K562 (cell line): ENCODE results near the gene NPAS3. TPM values are rescaled to one million over a fixed set of nuclear protein-coding genes. Genes with fewer than 3 reads are reported as not detected.

Source experiments
- ATAC-seq: fragments of 200-7000 bp; cut with Tn5 transposase; 3 replicates; pipeline ENCODE4 v1.9.1; 2020; ENCODE audit warnings: moderate library complexity
- BruUV-seq: library from RNA; stranded (reverse); fragments of 400-500 nt; replicated peaks from 2 replicates; lab custom pipeline; 2021; lab: Mats Ljungman, UMichigan
- CTCF ChIA-PET: fragments of 300-600 bp; formaldehyde crosslinking; extraction: SDS; loops from one replicate; lab custom pipeline; 2021; ENCODE audit warnings: low intra/inter-chr PET ratio; lab: Yijun Ruan, JAX
- POLR2A ChIA-PET: fragments of 300-600, 350-650 bp; sonication (Branson Sonifier 250); formaldehyde crosslinking; extraction: SDS; loops from one replicate; lab custom pipeline; 2021; ENCODE audit warnings: antibody characterized with exemption, inconsistent platforms; lab: Yijun Ruan, JAX
- DNase-seq, 4 experiments: peaks; one replicate each; pipeline versions ENCODE4 v3.0.0 to v3.0.0-alpha.2; 2011 to 2018; ENCODE audit warnings: low spot score in 3 of 4, mixed read lengths in 3 of 4; ENCODE audit errors: extremely low read depth in 1 of 4
- FAIRE-seq: peaks from 2 replicates; lab custom pipeline; 2011; peaks lifted over from hg19 to GRCh38; lab: Jason Lieb, UNC
- H2AFZ ChIP-seq: 2 replicates; pipeline ENCODE4 v1.6.0; 2011; ENCODE audit warnings: low read depth, low read length, control low read depth, inconsistent platforms
- H3K27ac ChIP-seq: fragments of 200-600 bp; 3 replicates; pipeline ENCODE4 v1.8.0; 2011; ENCODE audit warnings: low read depth, mild to moderate bottlenecking, control low read depth, inconsistent platforms, low read length, moderate library complexity, mixed read lengths; ENCODE audit errors: extremely low read depth
- H3K27me3 ChIP-seq, 2 experiments: fragments of 300-600 bp in 1 of 2; 2 replicates in 1 of 2; 3 replicates in 1 of 2; pipeline versions ENCODE4 v1.6.0 to v1.8.0; 2011; ENCODE audit warnings: inconsistent platforms in 2 of 2, low read length in 2 of 2, mild to moderate bottlenecking in 1 of 2, mixed read lengths in 1 of 2, moderate library complexity in 1 of 2; ENCODE audit not compliant: control insufficient read depth in 2 of 2, insufficient read depth in 2 of 2
- H3K36me3 ChIP-seq: fragments of 300-600 bp; 3 replicates; pipeline ENCODE4 v1.8.0; 2011; ENCODE audit warnings: mild to moderate bottlenecking, low read length, inconsistent platforms; ENCODE audit not compliant: control insufficient read depth, insufficient read depth
- H3K4me1 ChIP-seq, 2 experiments: fragments of 200-600 bp in 1 of 2; replicated peaks in 1 of 2; 2 replicates in 1 of 2; 3 replicates in 1 of 2; pipeline versions ENCODE4 v1.5.1 to v1.8.0; 2011; ENCODE audit warnings: inconsistent platforms in 2 of 2, low read length in 2 of 2, mild to moderate bottlenecking in 1 of 2, mixed read lengths in 1 of 2, moderate library complexity in 1 of 2; ENCODE audit not compliant: control insufficient read depth in 2 of 2, insufficient read depth in 2 of 2
- H3K4me2 ChIP-seq: 2 replicates; pipeline ENCODE4 v1.6.1; 2011; ENCODE audit warnings: low read length, control low read depth, inconsistent platforms, mixed read lengths; ENCODE audit not compliant: insufficient read depth
- H3K4me3 ChIP-seq: fragments of 200-600 bp; sonication (generic), shearing (Covaris generic); 2 replicates; pipeline ENCODE4 v1.5.1; 2016; ENCODE audit warnings: control low read depth, inconsistent platforms
- H3K79me2 ChIP-seq: fragments of 200-600 bp; 3 replicates; pipeline ENCODE4 v1.8.0; 2011; ENCODE audit warnings: low read length, inconsistent platforms; ENCODE audit not compliant: control insufficient read depth, insufficient read depth
- H3K9ac ChIP-seq, 2 experiments: 2 replicates each; pipeline versions ENCODE4 v1.6.0 to v1.6.1; 2011; ENCODE audit warnings: low read depth in 2 of 2, low read length in 2 of 2, control low read depth in 1 of 2, inconsistent platforms in 1 of 2, mild to moderate bottlenecking in 1 of 2, mixed read lengths in 1 of 2; ENCODE audit not compliant: insufficient read depth in 1 of 2
- H3K9me1 ChIP-seq: one replicate; pipeline ENCODE4 v1.6.0; 2011; ENCODE audit warnings: inconsistent platforms, mild to moderate bottlenecking, low read length, moderate library complexity; ENCODE audit not compliant: control insufficient read depth, insufficient read depth
- H3K9me3 ChIP-seq: replicated peaks from 2 replicates; pipeline ENCODE4 v1.5.1; 2011; ENCODE audit warnings: low read depth, low read length, inconsistent platforms; ENCODE audit not compliant: control insufficient read depth, insufficient read depth
- H4K20me1 ChIP-seq: replicated peaks from 2 replicates; pipeline ENCODE4 v1.6.1; 2011; ENCODE audit warnings: low read length, inconsistent platforms, mixed read lengths; ENCODE audit not compliant: control insufficient read depth, insufficient read depth
- ARID2 ChIP-seq: fragments of 450-650 bp; IDR thresholded peaks from 2 replicates; pipeline ENCODE4 v1.6.1; 2017; ENCODE audit warnings: antibody characterized with exemption, mild to moderate bottlenecking
- EP300 ChIP-seq: IDR thresholded peaks from 2 replicates; pipeline ENCODE4 v1.6.1; 2012; ENCODE audit warnings: low read length, improper control_type of control experiment
- ETS2 ChIP-seq: IDR thresholded peaks from 2 replicates; pipeline ENCODE4 v1.6.1; 2016; ENCODE audit warnings: borderline replicate concordance, missing genetic modification characterization, mild to moderate bottlenecking, moderate library complexity, missing compliant biosample characterization; ENCODE audit not compliant: poor library complexity, severe bottlenecking
- NKRF ChIP-seq: fragments of 450-650 bp; IDR thresholded peaks from 2 replicates; pipeline ENCODE4 v1.6.1; 2016; ENCODE audit warnings: borderline replicate concordance
- NR2C2 ChIP-seq, 2 experiments: fragments of 200-800 bp in 1 of 2; sonication (Bioruptor generic) in 1 of 2; sonication (generic) in 1 of 2; formaldehyde crosslinking in 1 of 2; IDR thresholded peaks; 2 replicates each; pipeline versions ENCODE4 v1.6.1 to v1.8.0; 2016 to 2022; ENCODE audit warnings: mild to moderate bottlenecking in 1 of 2, missing compliant biosample characterization in 1 of 2, missing genetic modification characterization in 1 of 2, missing genetic modification reagents in 1 of 2
- POLR2A ChIP-seq: fragments of 450-650 bp; conservative IDR thresholded peaks from 2 replicates; pipeline ENCODE4 v1.6.1; 2016
- RB1 ChIP-seq: fragments of 450-650 bp; IDR thresholded peaks from 2 replicates; pipeline ENCODE4 v1.6.1; 2017; ENCODE audit warnings: low read depth, mild to moderate bottlenecking
- RFX1 ChIP-seq: fragments of 450-650 bp; IDR thresholded peaks from 2 replicates; pipeline ENCODE4 v1.6.1; 2016; ENCODE audit warnings: mild to moderate bottlenecking, moderate library complexity
- RFX7 ChIP-seq: fragments of 250-450 bp; sonication (Bioruptor Pico); IDR thresholded peaks from 2 replicates; pipeline ENCODE4 v1.5.1; 2021; ENCODE audit warnings: mild to moderate bottlenecking
- SMAD2 ChIP-seq: fragments of 150-350 bp; IDR thresholded peaks from 2 replicates; pipeline ENCODE4 v1.6.1; 2014; ENCODE audit warnings: low read depth, mild to moderate bottlenecking, low read length
- SOX6 ChIP-seq: fragments of 450-650 bp; IDR thresholded peaks from 2 replicates; pipeline ENCODE4 v1.6.1; 2014; ENCODE audit warnings: mild to moderate bottlenecking
- TSHZ1 ChIP-seq: fragments of 250-450 bp; sonication (Bioruptor Pico); IDR thresholded peaks from 2 replicates; pipeline ENCODE4 v1.4.0; 2020; ENCODE audit warnings: mild to moderate bottlenecking, moderate library complexity
- ZBTB1 ChIP-seq: sonication (generic); formaldehyde crosslinking; IDR thresholded peaks from 2 replicates; pipeline ENCODE4 v1.8.1; 2023; ENCODE audit warnings: missing genetic modification reagents, low read depth, mild to moderate bottlenecking, borderline replicate concordance
- ZNF239 ChIP-seq: fragments of 250-450 bp; sonication (Bioruptor Pico); IDR thresholded peaks from 2 replicates; pipeline ENCODE4 v1.4.0; 2020; ENCODE audit warnings: mild to moderate bottlenecking
- ZNF445 ChIP-seq: fragments of 250-450 bp; sonication (Bioruptor Pico); IDR thresholded peaks from 2 replicates; pipeline ENCODE4 v1.4.0; 2020; ENCODE audit warnings: low read depth, mild to moderate bottlenecking, moderate library complexity
- ZNF785 ChIP-seq: fragments of 250-450 bp; sonication (Bioruptor Pico); IDR thresholded peaks from 2 replicates; pipeline ENCODE4 v1.4.0; 2020; ENCODE audit warnings: mild to moderate bottlenecking
- WGBS: fragments of 100-300 bp; shearing (Covaris generic); methylation state at CpG from one replicate; pipeline ENCODE4 v1.1.6; 2016; ENCODE audit warnings: low coverage, mixed read lengths; ENCODE audit not compliant: insufficient coverage; ENCODE audit errors: missing lambda C conversion rate; 5-methylcytosine and 5-hydroxymethylcytosine counted together
- in situ Hi-C: fragments of 300-500 bp; cut with MboI; formaldehyde crosslinking; loops from 4 replicates; pipeline ENCODE4 v1.15.0; 2018; ENCODE audit warnings: inconsistent platforms, mixed read lengths
- intact Hi-C: fragments of 100-400 bp; cut with micrococcal nuclease; formaldehyde crosslinking; loops from 2 replicates; pipeline ENCODE4 v1.14.2; 2022
- polyA plus RNA-seq, 8 experiments: library from polyadenylated mRNA; depleted of rRNA in 4 of 8; stranded (reverse) in 5 of 8; unstranded in 3 of 8; fragments of >200 nt; fragmentation: Nextera tagmentation in 2 of 8; fragmentation: Illumina TruSeq in 1 of 8; extraction: Ambion mirVana in 2 of 8; extraction: Trizol in 1 of 8; gene quantifications; 2 replicates each; pipeline versions ENCODE4 v1.2.1 to v1.2.3, GENCODE V29; 2011 to 2014; ENCODE audit warnings: inconsistent platforms in 1 of 8, missing spikeins in 1 of 8
- total RNA-seq, 7 experiments: library from RNA; depleted of rRNA in 6 of 7; stranded (reverse); fragments of >200 nt in 6 of 7; fragmentation: Illumina TruSeq in 2 of 7; extraction: Trizol in 2 of 7; gene quantifications; 2 replicates each; pipeline versions ENCODE4 v1.2.1 to v1.2.3, GENCODE V29; 2011 to 2021; ENCODE audit warnings: low replicate concordance in 1 of 7
- TF ChIP-seq, protein P1 (sequence below): fragments of 450-650 bp; IDR thresholded peaks from 2 replicates; pipeline ENCODE4 v1.6.1; 2016

Gene NPAS3
- total and polyA plus RNA-seq, 9 of the 15 experiments (the other 6 are each of a cell fraction or from before 2014, with no cell fraction given), result 0.04 TPM; not detected in 8

GRCh38 chr14:33315217-33315616 is 376.5 kb downstream of the NPAS3 start:
- FAIRE-seq, result no peak
- Histone ChIP-seq H3K9me3 (no peaks in the 10 kb centered on the region), H4K20me1 (no peaks in the 10 kb centered on the region), H3K27me3 (no peaks in the 10 kb centered on the region), H3K36me3 (no peaks in the 10 kb centered on the region), H3K9ac (no peak overlapping the region), H3K9me1 (no peaks in the 10 kb centered on the region), H3K4me1 (no peaks in the 10 kb centered on the region), H2AFZ (no peak overlapping the region), H3K27ac (no peak overlapping the region), H3K4me2 (no peak overlapping the region), H3K79me2 (no peaks in the 10 kb centered on the region), H3K4me3 (no peak overlapping the region)
- DNase-seq, result no peak
- TF ChIP-seq, protein P1, sequence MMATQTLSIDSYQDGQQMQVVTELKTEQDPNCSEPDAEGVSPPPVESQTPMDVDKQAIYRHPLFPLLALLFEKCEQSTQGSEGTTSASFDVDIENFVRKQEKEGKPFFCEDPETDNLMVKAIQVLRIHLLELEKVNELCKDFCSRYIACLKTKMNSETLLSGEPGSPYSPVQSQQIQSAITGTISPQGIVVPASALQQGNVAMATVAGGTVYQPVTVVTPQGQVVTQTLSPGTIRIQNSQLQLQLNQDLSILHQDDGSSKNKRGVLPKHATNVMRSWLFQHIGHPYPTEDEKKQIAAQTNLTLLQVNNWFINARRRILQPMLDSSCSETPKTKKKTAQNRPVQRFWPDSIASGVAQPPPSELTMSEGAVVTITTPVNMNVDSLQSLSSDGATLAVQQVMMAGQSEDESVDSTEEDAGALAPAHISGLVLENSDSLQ, result no peak
- TF ChIP-seq POLR2A, result no peak
- no peak for TF ChIP-seq ETS2 (tag)
- TF ChIP-seq ARID2, result no peak
- no peak for TF ChIP-seq RB1
- TF ChIP-seq ZNF445 (CRISPR knock-in tag), result no peak
- no peak for TF ChIP-seq EP300
- TF ChIP-seq ZNF785 (CRISPR knock-in tag), result no peak
- no peak for TF ChIP-seq ZNF239
- TF ChIP-seq TSHZ1, result no peak
- no peak for TF ChIP-seq RFX1
- TF ChIP-seq NR2C2 (CRISPR knock-in tag; IDR thresholded peaks at IDR 0.05), result no peak
- TF ChIP-seq NR2C2 (tag; IDR thresholded peaks at IDR 0.05), result no peak
- no peak for TF ChIP-seq NKRF
- no peak for TF ChIP-seq SMAD2
- TF ChIP-seq RFX7 (CRISPR knock-in tag), result no peak
- TF ChIP-seq SOX6, result no peak
- TF ChIP-seq ZBTB1 (CRISPR knock-in tag), result no peak
- no TSS peak for BruUV-seq
- CTCF ChIA-PET, result no interaction called here
- POLR2A ChIA-PET, result no interaction called here
- no peak for ATAC-seq
- intact Hi-C loops (no loop called here), in situ Hi-C loops (no loop called here)
- WGBS, result 14% methylated on average over 3 of the region's 3 CpGs
